GM18526 (cell line): ENCODE measurements around the gene PSMD13.

ENCODE experiments used
- POLR2A ChIP-seq: IDR thresholded peaks from 3 replicates; pipeline ENCODE4 v1.6.1; 2011; ENCODE audit not compliant: insufficient read length; ENCODE audit errors: extremely low read depth

The PSMD13 gene

DNA sequence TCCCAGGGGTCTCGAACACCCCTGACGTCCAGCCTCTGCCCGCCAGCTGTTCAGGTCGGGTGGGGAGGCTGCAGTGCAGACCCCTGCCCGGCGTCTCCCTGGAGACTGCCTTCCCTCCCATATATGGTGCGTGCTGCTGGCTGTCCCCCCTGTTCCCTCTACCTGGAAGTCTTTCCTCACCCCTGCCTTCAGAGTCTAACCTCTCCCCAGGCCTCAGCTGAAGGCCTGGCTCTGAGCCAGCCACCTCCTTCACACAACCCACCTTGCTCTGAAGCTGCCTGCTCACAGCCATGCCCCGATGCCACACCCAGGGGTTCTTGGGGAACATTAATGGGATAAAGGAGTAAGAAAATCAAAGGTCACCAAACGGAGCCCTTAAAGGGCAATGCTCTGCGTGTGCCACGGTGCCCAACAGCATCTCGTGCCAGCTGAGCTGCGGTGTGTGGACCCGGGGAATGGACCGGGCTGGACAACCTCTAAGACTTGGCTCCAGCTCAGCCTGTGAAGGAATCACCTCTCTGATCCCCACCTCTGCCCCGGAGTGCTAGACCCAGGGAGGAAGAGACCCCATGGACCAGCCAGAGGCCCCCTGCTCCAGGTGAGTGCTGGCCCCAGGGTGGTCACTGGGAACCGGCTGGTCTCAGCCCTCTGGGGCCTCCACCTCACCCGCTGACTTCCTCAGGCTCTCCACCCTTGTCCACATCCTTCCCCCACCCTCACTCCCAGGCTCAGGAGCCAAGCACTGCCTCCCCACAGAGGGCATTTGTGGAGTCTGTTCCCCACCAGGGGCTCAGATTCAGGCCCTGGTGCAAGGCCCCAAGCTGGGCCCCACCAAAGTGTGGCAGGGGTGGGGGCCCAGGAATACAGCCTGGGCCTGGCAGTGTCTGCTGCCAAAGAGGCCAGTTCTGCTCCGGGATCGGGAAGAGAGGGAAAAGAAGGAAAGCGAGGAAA, 41.5 kb downstream of the PSMD13 start, which contains the start of gene NLRP6:
Gene NLRP6, plus strand, starts transcription at position 407 of the 951 bp plus-strand sequence. Its CDS starts 163 bp downstream, at position 570.
- no peak for TF ChIP-seq POLR2A

DNA sequence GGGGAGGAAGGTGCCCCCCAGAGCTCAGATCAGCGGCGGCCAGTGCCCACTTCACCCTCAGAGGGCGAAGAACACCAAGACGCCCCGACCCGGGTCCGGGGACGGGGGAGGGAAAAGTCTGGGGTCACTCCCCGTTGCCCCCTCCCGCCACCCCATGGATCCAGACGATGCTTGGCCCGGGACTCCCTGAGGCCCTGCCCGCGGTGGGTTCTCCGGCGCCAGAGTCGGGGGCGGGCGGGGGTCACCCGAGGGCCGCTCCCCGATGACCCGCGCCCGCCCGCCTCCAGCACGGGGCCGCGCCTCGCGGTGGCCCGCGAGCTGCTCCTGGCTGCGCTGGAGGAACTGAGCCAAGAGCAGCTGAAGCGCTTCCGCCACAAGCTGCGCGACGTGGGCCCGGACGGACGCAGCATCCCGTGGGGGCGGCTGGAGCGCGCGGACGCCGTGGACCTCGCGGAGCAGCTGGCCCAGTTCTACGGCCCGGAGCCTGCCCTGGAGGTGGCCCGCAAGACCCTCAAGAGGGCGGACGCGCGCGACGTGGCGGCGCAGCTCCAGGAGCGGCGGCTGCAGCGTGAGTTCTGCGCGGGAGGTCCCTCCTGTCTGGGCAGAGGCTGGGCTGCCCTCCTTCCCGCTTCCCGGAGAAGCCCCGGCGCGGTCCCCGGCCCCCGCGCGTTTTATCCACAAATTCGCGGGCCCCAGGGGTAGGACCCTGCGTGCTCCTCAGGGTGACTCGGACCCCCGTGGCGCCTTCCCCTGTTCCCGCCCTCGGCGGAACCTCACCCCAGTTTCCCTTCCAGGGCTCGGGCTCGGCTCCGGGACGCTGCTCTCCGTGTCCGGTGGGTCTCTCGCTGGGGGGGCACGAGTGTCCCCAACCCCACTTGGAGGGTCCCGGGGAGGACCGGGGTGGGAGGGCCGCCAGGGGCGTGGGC, 42.5 kb downstream of the PSMD13 start:
- no peak for TF ChIP-seq POLR2A

DNA sequence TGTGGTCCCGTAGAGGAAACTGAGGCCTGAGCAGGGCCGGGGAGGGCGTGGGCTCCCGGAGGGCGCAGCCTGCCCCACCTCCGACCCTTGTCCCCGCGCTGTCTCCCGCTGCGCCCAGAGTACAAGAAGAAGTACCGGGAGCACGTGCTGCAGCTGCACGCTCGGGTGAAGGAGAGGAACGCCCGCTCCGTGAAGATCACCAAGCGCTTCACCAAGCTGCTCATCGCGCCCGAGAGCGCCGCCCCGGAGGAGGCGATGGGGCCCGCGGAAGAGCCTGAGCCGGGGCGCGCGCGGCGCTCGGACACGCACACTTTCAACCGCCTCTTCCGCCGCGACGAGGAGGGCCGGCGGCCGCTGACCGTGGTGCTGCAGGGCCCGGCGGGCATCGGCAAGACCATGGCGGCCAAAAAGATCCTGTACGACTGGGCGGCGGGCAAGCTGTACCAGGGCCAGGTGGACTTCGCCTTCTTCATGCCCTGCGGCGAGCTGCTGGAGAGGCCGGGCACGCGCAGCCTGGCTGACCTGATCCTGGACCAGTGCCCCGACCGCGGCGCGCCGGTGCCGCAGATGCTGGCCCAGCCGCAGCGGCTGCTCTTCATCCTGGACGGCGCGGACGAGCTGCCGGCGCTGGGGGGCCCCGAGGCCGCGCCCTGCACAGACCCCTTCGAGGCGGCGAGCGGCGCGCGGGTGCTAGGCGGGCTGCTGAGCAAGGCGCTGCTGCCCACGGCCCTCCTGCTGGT, 43.4 kb downstream of the PSMD13 start:
- TF ChIP-seq POLR2A, result no peak

DNA sequence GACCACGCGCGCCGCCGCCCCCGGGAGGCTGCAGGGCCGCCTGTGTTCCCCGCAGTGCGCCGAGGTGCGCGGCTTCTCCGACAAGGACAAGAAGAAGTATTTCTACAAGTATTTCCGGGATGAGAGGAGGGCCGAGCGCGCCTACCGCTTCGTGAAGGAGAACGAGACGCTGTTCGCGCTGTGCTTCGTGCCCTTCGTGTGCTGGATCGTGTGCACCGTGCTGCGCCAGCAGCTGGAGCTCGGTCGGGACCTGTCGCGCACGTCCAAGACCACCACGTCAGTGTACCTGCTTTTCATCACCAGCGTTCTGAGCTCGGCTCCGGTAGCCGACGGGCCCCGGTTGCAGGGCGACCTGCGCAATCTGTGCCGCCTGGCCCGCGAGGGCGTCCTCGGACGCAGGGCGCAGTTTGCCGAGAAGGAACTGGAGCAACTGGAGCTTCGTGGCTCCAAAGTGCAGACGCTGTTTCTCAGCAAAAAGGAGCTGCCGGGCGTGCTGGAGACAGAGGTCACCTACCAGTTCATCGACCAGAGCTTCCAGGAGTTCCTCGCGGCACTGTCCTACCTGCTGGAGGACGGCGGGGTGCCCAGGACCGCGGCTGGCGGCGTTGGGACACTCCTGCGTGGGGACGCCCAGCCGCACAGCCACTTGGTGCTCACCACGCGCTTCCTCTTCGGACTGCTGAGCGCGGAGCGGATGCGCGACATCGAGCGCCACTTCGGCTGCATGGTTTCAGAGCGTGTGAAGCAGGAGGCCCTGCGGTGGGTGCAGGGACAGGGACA, 44.1 kb downstream of the PSMD13 start:
- no peak for TF ChIP-seq POLR2A

DNA sequence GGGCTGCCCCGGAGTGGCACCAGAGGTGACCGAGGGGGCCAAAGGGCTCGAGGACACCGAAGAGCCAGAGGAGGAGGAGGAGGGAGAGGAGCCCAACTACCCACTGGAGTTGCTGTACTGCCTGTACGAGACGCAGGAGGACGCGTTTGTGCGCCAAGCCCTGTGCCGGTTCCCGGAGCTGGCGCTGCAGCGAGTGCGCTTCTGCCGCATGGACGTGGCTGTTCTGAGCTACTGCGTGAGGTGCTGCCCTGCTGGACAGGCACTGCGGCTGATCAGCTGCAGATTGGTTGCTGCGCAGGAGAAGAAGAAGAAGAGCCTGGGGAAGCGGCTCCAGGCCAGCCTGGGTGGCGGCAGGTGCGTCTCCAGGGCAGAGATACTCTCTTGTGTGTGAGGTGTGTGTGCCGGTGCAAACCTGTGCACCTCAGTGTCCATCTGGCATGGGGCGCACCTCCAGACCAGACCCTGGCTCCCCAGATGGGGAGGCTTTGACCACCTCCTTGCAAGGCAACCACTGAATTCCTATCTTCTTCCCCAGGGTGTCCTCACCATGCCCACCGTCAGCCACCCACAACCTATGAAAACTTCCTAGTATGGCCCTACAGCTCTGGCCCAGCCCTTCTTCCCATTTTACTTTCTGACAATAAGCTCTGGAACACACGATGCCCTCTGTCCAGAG, 44.8 kb downstream of the PSMD13 start:
- TF ChIP-seq POLR2A, result no peak

DNA sequence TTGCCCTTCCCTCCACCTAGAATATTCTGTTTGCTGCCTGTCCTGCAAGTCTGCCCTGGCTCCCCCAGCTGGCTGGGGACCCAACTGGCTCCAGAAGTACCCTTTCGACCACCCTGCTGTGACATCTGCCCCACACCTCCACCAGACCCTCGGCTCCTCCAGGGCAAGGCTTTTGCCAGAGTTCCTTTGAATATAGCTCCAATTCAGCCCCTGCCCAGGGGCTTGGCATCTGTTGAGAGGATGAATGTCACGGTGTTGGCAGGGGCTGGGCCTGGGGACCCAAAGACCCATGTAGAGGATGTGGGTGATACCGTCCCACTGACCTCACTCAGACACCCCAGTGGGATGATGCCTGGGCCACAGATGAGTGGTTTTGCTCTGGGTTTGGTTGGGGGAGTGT, 45.4 kb downstream of the PSMD13 start:
- no peak for TF ChIP-seq POLR2A

DNA sequence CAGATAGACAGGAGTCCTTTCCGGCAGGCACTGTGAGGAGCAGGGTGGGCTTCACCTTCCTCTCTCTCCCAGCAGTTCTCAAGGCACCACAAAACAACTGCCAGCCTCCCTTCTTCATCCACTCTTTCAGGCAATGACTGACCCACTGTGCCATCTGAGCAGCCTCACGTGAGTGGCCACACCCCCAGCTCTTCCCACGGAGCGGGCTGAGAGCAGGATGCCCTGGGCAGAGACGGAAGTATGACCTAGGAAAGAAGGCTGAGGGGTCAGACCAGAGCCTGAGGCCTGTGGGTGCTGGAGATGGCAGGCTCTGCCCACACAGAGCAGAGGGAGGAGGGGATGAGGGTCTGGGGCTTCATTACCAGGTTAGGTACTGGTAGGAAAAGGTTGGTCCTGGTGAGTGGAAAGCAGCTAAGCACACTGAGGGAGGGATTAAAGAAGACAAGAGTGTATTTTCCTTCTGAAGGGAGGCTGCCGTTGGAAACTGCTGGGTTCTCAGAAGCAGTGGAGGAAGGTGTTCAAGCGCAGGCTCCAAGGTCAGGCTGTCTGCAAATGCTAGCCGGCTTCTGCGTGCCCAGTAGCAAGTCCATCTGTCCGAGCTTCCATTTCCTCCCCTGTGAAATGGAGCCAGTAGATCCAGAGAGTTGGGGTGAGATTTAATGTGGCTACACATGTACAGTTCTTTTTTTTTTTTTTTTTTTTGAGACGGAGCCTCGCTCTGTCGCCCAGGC, 46.0 kb downstream of the PSMD13 start:
- no peak for TF ChIP-seq POLR2A

- no peak for TF ChIP-seq POLR2A
These were observed 46.8 kb downstream of the PSMD13 start for GRCh38 chr11:283405-284104.

- TF ChIP-seq POLR2A, result no peak
These were observed 47.6 kb downstream of the PSMD13 start for GRCh38 chr11:284105-285020.

DNA sequence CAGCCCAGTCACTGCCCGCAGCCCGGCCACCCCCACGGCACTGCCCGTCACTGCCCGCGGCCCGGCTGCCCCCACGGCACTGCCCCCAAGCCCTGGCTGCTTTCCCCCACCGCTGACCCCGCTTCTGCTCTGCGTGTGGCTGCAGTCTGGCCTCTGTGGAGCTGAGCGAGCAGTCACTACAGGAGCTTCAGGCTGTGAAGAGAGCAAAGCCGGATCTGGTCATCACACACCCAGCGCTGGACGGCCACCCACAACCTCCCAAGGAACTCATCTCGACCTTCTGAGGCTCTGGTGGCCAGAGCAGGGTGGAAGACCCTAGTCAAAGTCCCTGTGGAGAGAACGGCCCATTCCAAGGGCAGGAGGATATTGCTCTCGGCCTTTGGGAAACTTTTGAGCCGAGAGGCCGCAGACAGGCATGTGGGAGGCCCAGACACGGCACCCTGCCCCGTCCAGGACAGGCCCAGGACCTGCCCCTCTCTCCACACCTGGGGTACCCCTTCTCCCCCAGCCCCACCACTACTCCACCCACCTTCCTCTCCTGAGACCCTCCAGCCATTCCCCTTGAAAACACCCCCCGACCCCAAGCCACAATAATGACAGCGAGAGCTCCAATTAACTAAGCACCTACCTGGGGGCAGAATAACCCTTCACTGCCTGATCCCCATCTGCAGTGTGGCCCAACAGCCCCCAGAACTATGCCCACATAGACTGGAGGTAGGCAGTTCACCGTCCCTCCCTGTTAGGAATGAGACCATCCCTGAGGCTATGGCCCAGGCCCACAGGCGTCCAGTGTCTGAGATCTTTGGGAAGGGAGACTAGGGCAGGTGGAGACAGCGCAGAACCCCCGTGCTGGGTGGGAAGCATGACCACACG, 48.5 kb downstream of the PSMD13 start:
- no peak for TF ChIP-seq POLR2A

DNA sequence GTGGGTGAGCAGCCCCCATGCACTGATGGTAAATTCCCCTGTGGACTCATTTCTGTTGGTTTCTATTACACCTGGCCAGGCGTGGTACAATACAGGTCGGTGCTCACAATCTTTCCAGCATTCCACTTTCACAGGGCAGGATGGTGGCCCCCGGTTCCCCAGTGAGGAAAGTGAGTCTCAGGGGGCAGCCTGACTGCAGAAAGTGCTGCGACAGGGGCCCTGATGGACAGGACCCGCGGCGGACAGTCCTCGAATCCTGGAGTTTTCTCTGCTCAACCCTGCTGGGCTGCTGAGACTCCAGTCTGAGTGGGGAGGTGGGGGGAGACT, 49.1 kb downstream of the PSMD13 start:
- no peak for TF ChIP-seq POLR2A
